SK-MEL-5 (cell line): ENCODE data around the gene NOTUM. TPM values are rescaled to one million over a fixed set of nuclear protein-coding genes. Genes with fewer than 3 reads are reported as not detected.

Experiments
- DNase-seq: peaks from one replicate; pipeline ENCODE4 v3.0.0-alpha.2; 2016; ENCODE audit warnings: low read depth, low spot score
- in situ Hi-C: cut with HindIII; loops from 2 replicates; pipeline ENCODE4 v1.10.0; 2016; ENCODE audit warnings: low sequenced_read_pairs, high pct_unique_total_duplicates, low pct_unique_long_range_greater_than_20kb
- total RNA-seq: library from RNA; depleted of rRNA; stranded (reverse); fragments of >200 nt; shearing (Covaris generic); gene quantifications from 2 replicates; pipeline ENCODE4 v1.2.3, GENCODE V29; 2014

The NOTUM gene
- total RNA-seq, 1 experiment from 2014 or later, result 3.0 TPM

GRCh38 chr17:81910840-81911276 lies 50.1 kb downstream of the NOTUM start:
- in situ Hi-C loops, result no loop called here
- no peak for DNase-seq

GRCh38 chr17:81909966-81910839 lies 50.8 kb downstream of the NOTUM start:
- no peak for DNase-seq
- in situ Hi-C loops, result no loop called here

- no peak for DNase-seq
- in situ Hi-C loops, result no loop called here
Observed at GRCh38 chr17:81909231-81909630, 51.8 kb downstream of the NOTUM start.

- no peak for DNase-seq
Observed at GRCh38 chr17:81908793-81909192, 52.2 kb downstream of the NOTUM start.

GRCh38 chr17:81907219-81908145 lies 53.5 kb downstream of the NOTUM start:
- in situ Hi-C loops, result no loop called here
- no peak for DNase-seq

More at GRCh38 chr17:81908793-81909192, 52.2 kb downstream of the NOTUM start:
- in situ Hi-C loops, result no loop called here

- in situ Hi-C loops, result no loop called here
- DNase-seq, result no peak
Observed at GRCh38 chr17:81906476-81907218, 54.3 kb downstream of the NOTUM start.

- in situ Hi-C loops, result no loop called here
- DNase-seq, result no peak
Observed at GRCh38 chr17:81905993-81906392, 55.0 kb downstream of the NOTUM start.

- in situ Hi-C loops, result no loop called here
- DNase-seq, result no peak
Observed at GRCh38 chr17:81905424-81905875, 55.5 kb downstream of the NOTUM start.

- in situ Hi-C loops, result no loop called here
- no peak for DNase-seq
Observed at GRCh38 chr17:81904600-81905423, 56.2 kb downstream of the NOTUM start.

GRCh38 chr17:81903896-81904599 lies 56.9 kb downstream of the NOTUM start:
- in situ Hi-C loops, result no loop called here
- DNase-seq, result no peak

GRCh38 chr17:81903415-81903831 lies 57.6 kb downstream of the NOTUM start:
- in situ Hi-C loops, result no loop called here
- no peak for DNase-seq

GRCh38 chr17:81902653-81903414 lies 58.2 kb downstream of the NOTUM start:
- in situ Hi-C loops, result no loop called here
- DNase-seq, result no peak
